ENCODE measurements around the gene HLA-DQA1. TPM values are rescaled to one million over a fixed set of nuclear protein-coding genes. Genes with fewer than 3 reads are reported as not detected.

HLA-DQA1 gene
- total RNA-seq, 1 donor from 2014 or later: not detected

DNA sequence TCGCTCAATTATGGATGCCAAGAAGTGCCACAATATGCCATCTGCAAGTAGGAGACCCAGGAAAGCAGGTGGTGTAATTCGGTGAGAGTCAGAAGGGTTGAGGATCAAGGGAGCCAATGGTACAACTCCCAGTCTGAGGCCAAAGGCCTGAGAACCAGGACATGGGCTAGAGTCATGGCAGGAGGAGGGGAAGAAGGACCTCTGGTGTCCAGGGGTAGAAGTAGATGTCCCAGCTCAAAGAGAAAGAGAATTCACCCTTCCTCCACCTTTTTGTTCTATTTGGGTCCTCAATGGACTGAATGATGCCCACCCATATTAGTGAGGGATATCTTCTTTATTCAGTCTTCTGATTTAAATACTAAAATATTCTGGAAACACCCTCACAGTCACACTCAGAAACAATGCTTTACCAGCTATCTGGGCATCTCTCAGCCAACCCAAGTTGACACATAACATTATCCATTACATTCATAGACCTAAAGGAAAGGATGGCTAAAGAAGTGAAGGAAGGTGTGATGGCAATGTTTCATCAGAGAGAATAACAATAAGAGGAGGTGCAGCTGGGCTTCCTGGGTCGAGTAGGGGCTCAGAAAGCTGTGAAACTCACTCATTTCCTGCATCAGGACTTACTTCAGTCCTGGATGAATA is 21.2 kb upstream of the HLA-DQA1 start:
- DNase-seq (ENCODE audit: low read depth) (no peak), FAIRE-seq (no peak)
- no peak overlapping the region for H3K4me3 ChIP-seq (ENCODE audit: low read depth, low read length)
- no peaks in the 10 kb centered on the region for H3K36me3 ChIP-seq (ENCODE audit: control insufficient read depth, insufficient read depth, low read length)
- no peaks in the 10 kb centered on the region for H3K27me3 ChIP-seq (ENCODE audit: control insufficient read depth, insufficient read depth, low read length)
- TF ChIP-seq, protein P1, sequence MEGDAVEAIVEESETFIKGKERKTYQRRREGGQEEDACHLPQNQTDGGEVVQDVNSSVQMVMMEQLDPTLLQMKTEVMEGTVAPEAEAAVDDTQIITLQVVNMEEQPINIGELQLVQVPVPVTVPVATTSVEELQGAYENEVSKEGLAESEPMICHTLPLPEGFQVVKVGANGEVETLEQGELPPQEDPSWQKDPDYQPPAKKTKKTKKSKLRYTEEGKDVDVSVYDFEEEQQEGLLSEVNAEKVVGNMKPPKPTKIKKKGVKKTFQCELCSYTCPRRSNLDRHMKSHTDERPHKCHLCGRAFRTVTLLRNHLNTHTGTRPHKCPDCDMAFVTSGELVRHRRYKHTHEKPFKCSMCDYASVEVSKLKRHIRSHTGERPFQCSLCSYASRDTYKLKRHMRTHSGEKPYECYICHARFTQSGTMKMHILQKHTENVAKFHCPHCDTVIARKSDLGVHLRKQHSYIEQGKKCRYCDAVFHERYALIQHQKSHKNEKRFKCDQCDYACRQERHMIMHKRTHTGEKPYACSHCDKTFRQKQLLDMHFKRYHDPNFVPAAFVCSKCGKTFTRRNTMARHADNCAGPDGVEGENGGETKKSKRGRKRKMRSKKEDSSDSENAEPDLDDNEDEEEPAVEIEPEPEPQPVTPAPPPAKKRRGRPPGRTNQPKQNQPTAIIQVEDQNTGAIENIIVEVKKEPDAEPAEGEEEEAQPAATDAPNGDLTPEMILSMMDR (IDR thresholded peaks at IDR 0.05; ENCODE audit: insufficient read depth, low read length, severe bottlenecking): no peak

DNA sequence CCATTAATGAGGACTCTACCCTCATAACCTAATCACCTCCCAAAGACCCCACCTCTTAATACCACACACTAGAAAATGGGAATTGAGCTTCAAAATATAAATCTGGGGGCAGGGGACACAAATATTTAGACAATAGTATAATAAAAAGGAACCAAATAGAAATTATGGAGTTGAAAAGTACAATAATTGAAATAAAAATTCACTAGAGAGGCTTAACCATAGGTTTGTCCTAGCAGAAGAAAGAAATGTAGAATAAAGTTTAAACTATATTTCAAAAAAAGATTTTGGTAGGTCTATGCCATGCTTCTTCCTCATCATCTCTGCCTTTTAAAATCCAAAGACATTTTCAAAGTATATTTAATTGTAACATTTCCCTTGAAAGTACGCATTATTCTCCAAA is 19.5 kb upstream of the HLA-DQA1 start:
- TF ChIP-seq, protein P1 (IDR thresholded peaks at IDR 0.05; ENCODE audit: insufficient read depth, low read length, severe bottlenecking): no peak
- no peaks in the 10 kb centered on the region for H3K27me3 ChIP-seq (ENCODE audit: control insufficient read depth, insufficient read depth, low read length)
- DNase-seq (ENCODE audit: low read depth) (no peak), FAIRE-seq (no peak)
- no peaks in the 10 kb centered on the region for H3K36me3 ChIP-seq (ENCODE audit: control insufficient read depth, insufficient read depth, low read length)
- no peak overlapping the region for H3K4me3 ChIP-seq (ENCODE audit: low read depth, low read length)

DNA sequence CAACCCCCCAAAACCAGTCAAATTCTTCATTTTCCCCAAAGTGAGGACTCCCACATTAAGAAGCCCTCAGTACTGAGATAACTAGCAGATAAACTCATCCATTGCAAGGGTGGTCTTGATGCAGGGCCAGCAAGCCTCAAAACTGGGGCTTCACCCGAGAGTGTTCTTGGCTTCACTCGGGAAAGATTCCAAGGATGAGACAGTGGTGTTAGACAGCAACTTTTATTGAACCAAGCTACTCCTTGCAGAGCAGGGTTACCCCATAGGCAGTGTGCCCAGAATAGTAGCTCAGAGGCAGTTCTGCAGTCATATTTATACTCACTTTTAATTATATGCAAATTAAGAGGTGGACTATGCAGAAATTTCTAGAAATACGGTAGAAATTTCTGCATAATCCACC is 15.8 kb upstream of the HLA-DQA1 start:
- TF ChIP-seq, protein P1 (IDR thresholded peaks at IDR 0.05; ENCODE audit: insufficient read depth, low read length, severe bottlenecking): no peak
- no peaks in the 10 kb centered on the region for H3K27me3 ChIP-seq (ENCODE audit: control insufficient read depth, insufficient read depth, low read length)
- no peak for FAIRE-seq
- DNase-seq (ENCODE audit: low read depth): no peak
- H3K36me3 ChIP-seq (ENCODE audit: control insufficient read depth, insufficient read depth, low read length): no peaks in the 10 kb centered on the region
- no peak overlapping the region for H3K4me3 ChIP-seq (ENCODE audit: low read depth, low read length)

DNA sequence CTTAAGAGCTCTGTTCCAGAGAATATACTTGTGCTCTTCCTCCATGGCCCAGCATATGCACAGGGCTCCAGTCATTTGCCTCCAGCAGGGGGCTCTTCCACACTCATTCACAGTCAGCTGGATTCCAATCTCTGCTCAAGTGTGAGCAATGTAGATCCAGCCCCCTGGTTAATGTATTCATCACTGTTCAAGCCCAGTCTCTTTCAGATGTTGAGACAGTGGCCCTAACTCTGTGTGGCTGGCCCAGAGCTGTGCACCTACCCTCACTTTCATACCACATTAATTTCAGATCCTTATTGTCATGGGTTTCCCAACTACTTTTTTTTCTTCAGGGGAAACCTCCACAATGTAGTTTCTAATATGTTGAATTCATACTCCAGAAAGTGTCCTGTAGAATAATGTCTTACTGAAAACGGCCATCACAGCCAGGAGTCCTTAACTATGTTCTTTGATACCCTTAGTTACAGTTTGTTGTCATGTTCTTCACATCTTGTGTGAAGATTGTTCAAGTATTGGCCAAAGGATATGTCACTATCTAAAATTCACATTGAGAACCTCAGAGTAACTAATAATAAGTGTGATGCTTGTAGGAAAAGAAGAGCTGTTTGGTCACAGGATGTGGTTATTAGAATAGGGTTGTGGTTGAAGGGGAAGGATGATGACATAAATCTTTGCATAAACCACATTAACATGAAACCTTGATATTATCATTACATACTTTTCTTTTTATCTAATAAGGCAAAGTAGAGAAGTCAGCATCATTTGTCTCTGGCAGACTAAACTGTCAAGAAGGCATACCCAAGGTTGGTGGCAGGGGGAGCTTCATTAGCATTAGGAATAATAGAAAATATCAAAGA is 14.4 kb upstream of the HLA-DQA1 start:
- no peak for FAIRE-seq
- peak; percentile 52 for DNase-seq (ENCODE audit: low read depth)
- TF ChIP-seq, protein P1 (IDR thresholded peaks at IDR 0.05; ENCODE audit: insufficient read depth, low read length, severe bottlenecking): peak; percentile 65
- Histone ChIP-seq H3K4me3 (ENCODE audit: low read depth, low read length) (no peak overlapping the region), H3K27me3 (ENCODE audit: control insufficient read depth, insufficient read depth, low read length) (no peaks in the 10 kb centered on the region), H3K36me3 (ENCODE audit: control insufficient read depth, insufficient read depth, low read length) (no peaks in the 10 kb centered on the region)

DNA sequence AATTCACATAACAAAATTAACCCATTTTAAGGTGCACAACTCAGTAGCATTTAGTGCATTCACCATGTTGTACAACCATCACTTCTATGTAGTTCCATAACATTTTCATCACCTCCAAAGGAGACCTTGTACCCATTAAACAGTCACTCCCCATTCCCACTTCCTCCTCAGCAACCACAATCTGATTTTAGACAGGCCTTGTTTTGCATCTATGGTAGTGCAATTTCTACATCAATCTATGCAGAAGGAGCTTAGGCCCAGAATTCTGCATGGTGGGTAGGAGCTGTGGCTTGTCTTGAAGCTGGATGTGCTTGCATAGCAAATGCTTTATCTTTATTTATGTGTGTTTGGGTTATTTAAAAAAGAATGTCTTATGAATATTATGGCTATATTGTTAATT is 13.5 kb upstream of the HLA-DQA1 start:
- DNase-seq (ENCODE audit: low read depth): no peak
- TF ChIP-seq, protein P1 (IDR thresholded peaks at IDR 0.05; ENCODE audit: insufficient read depth, low read length, severe bottlenecking): no peak
- no peak for FAIRE-seq
- Histone ChIP-seq H3K27me3 (ENCODE audit: control insufficient read depth, insufficient read depth, low read length) (no peaks in the 10 kb centered on the region), H3K36me3 (ENCODE audit: control insufficient read depth, insufficient read depth, low read length) (no peaks in the 10 kb centered on the region), H3K4me3 (ENCODE audit: low read depth, low read length) (no peak overlapping the region)

Measured in bronchial epithelial cell (primary cell).